HepG2 (cell line): ENCODE results near the gene C9orf85. TPM values are rescaled to one million over a fixed set of nuclear protein-coding genes. Genes with fewer than 3 reads are reported as not detected.

Source experiments
- ATAC-seq: fragments of 200-7000 bp; cut with Tn5 transposase; 3 replicates; pipeline ENCODE4 v1.9.1; 2020; ENCODE audit warnings: mild to moderate bottlenecking, moderate library complexity
- BruUV-seq: library from RNA; stranded (reverse); fragments of 400-500 nt; replicated peaks from 2 replicates; lab custom pipeline; 2021; lab: Mats Ljungman, UMichigan
- CTCF ChIA-PET: fragments of 300-600 bp; formaldehyde crosslinking; extraction: SDS; loops from one replicate; lab custom pipeline; 2021; ENCODE audit warnings: low total read pairs, inconsistent platforms, low intra/inter-chr PET ratio; lab: Yijun Ruan, JAX
- POLR2A ChIA-PET: fragments of 350-600 bp; sonication (Branson Sonifier 250); formaldehyde crosslinking; loops from one replicate; lab custom pipeline; 2020; ENCODE audit warnings: antibody characterized with exemption, inconsistent platforms; lab: Yijun Ruan, JAX
- DNase-seq: peaks from one replicate; pipeline ENCODE4 v3.0.0-alpha.2; 2015; ENCODE audit warnings: low spot score
- FAIRE-seq: peaks from 3 replicates; lab custom pipeline; 2011; peaks lifted over from hg19 to GRCh38; lab: Jason Lieb, UNC
- H2AFZ ChIP-seq: one replicate; pipeline ENCODE4 v1.6.1; 2011; ENCODE audit warnings: low read length, inconsistent platforms
- H3K27ac ChIP-seq: fragments of 300-600 bp; 3 replicates; pipeline ENCODE4 v1.8.0; 2011; ENCODE audit warnings: mixed run types, mild to moderate bottlenecking, mixed read lengths, low read length, inconsistent platforms; ENCODE audit not compliant: insufficient read depth; ENCODE audit errors: extremely low read length
- H3K27me3 ChIP-seq, 2 experiments: fragments of 200-600 bp in 1 of 2; 2 replicates in 1 of 2; 3 replicates in 1 of 2; pipeline versions ENCODE4 v1.6.0 to v1.8.0; 2011; ENCODE audit warnings: low read length in 2 of 2, mild to moderate bottlenecking in 2 of 2, moderate library complexity in 2 of 2, inconsistent platforms in 1 of 2; ENCODE audit not compliant: insufficient read depth in 2 of 2, control insufficient read depth in 1 of 2
- H3K36me3 ChIP-seq, 2 experiments: fragments of 200-600 bp in 1 of 2; replicated peaks in 1 of 2; 2 replicates in 1 of 2; 3 replicates in 1 of 2; pipeline versions ENCODE4 v1.5.1 to v1.8.0; 2011; ENCODE audit warnings: low read length in 2 of 2, inconsistent platforms in 1 of 2; ENCODE audit not compliant: insufficient read depth in 2 of 2, control insufficient read depth in 1 of 2
- H3K4me1 ChIP-seq: 2 replicates; pipeline ENCODE4 v1.5.1; 2012; ENCODE audit warnings: low read length, inconsistent platforms; ENCODE audit not compliant: insufficient read depth
- H3K4me2 ChIP-seq: 2 replicates; pipeline ENCODE4 v1.6.0; 2011; ENCODE audit warnings: low read depth, low read length, inconsistent platforms
- H3K4me3 ChIP-seq, 3 experiments: fragments of 200-600 bp in 1 of 3; sonication (generic), shearing (Covaris generic) in 1 of 3; replicated peaks in 1 of 3; 2 replicates each; pipeline ENCODE4 v1.5.1; 2011 to 2016; ENCODE audit warnings: low read length in 3 of 3, inconsistent platforms in 2 of 3, low read depth in 2 of 3, mild to moderate bottlenecking in 2 of 3, control low read depth in 1 of 3, mixed read lengths in 1 of 3; ENCODE audit not compliant: insufficient read depth in 1 of 3
- H3K79me2 ChIP-seq: one replicate; pipeline ENCODE4 v1.6.1; 2011; ENCODE audit warnings: low read length, inconsistent platforms; ENCODE audit not compliant: insufficient read depth
- H3K9ac ChIP-seq: 2 replicates; pipeline ENCODE4 v1.6.0; 2011; ENCODE audit warnings: mild to moderate bottlenecking, low read depth, low read length, inconsistent platforms; ENCODE audit not compliant: insufficient read depth
- H3K9me3 ChIP-seq: 2 replicates; pipeline ENCODE4 v1.5.1; 2012; ENCODE audit warnings: mild to moderate bottlenecking, low read length
- H4K20me1 ChIP-seq: 2 replicates; pipeline ENCODE4 v1.6.0; 2011; ENCODE audit warnings: inconsistent platforms, mild to moderate bottlenecking, low read length, moderate library complexity; ENCODE audit not compliant: insufficient read depth
- DRAP1 ChIP-seq: IDR thresholded peaks from 2 replicates; pipeline ENCODE4 v1.6.1; 2016; ENCODE audit warnings: missing genetic modification reagents, missing compliant biosample characterization
- EEA1 ChIP-seq: sonication (generic); formaldehyde crosslinking; IDR thresholded peaks from 2 replicates; pipeline ENCODE4 v1.5.1; 2020; ENCODE audit warnings: mild to moderate bottlenecking, missing genetic modification reagents, borderline replicate concordance
- EZH2 ChIP-seq: conservative IDR thresholded peaks from 2 replicates; pipeline ENCODE4 v1.6.1; 2012; ENCODE audit warnings: mild to moderate bottlenecking, low read depth, low read length, moderate library complexity
- HNRNPK ChIP-seq: fragments of 200-400 bp; formaldehyde crosslinking; IDR thresholded peaks from 2 replicates; pipeline ENCODE4 v1.6.1; 2018; ENCODE audit warnings: low read length, low read depth, moderate library complexity, mild to moderate bottlenecking; ENCODE audit not compliant: poor library complexity, severe bottlenecking
- MEIS1 ChIP-seq: sonication (generic); formaldehyde crosslinking; IDR thresholded peaks from 2 replicates; pipeline ENCODE4 v1.9.0; 2021; ENCODE audit warnings: mild to moderate bottlenecking, missing genetic modification reagents, moderate library complexity, borderline replicate concordance
- NCOR1 ChIP-seq: fragments of 200-600 bp; sonication (generic); IDR thresholded peaks from 2 replicates; pipeline ENCODE4 v1.7.0; 2017; ENCODE audit warnings: antibody characterized with exemption, low read length, borderline replicate concordance
- NR2C2 ChIP-seq: sonication (generic); formaldehyde crosslinking; IDR thresholded peaks from 2 replicates; pipeline ENCODE4 v1.4.0; 2020; ENCODE audit warnings: missing genetic modification reagents, mild to moderate bottlenecking, moderate library complexity, borderline replicate concordance
- PAXIP1 ChIP-seq: sonication (generic); formaldehyde crosslinking; conservative IDR thresholded peaks from 2 replicates; pipeline ENCODE4 v1.4.0; 2020; ENCODE audit warnings: mild to moderate bottlenecking, missing genetic modification reagents, moderate library complexity
- RNF219 ChIP-seq: sonication (generic); formaldehyde crosslinking; IDR thresholded peaks from 2 replicates; pipeline ENCODE4 v1.5.0; 2020; ENCODE audit warnings: mild to moderate bottlenecking, missing genetic modification reagents
- RORA ChIP-seq: sonication (generic); formaldehyde crosslinking; IDR thresholded peaks from 2 replicates; pipeline ENCODE4 v1.5.0; 2020; ENCODE audit warnings: mild to moderate bottlenecking, missing genetic modification reagents, moderate library complexity
- SAFB2 ChIP-seq: sonication (generic); formaldehyde crosslinking; IDR thresholded peaks from 2 replicates; pipeline ENCODE4 v1.5.1; 2020; ENCODE audit warnings: missing genetic modification reagents, low read depth, mild to moderate bottlenecking, borderline replicate concordance
- TAF15 ChIP-seq: fragments of 200-400 bp; formaldehyde crosslinking; IDR thresholded peaks from one replicate; pipeline ENCODE4 v1.6.1; 2018; ENCODE audit warnings: mild to moderate bottlenecking, low read depth, low read length; ENCODE audit not compliant: poor library complexity, severe bottlenecking
- ZNF20 ChIP-seq: sonication (generic); formaldehyde crosslinking; IDR thresholded peaks from 2 replicates; pipeline ENCODE4 v1.4.0; 2020; ENCODE audit warnings: mild to moderate bottlenecking, moderate library complexity, missing genetic modification reagents
- ZNF335 ChIP-seq: sonication (generic); formaldehyde crosslinking; IDR thresholded peaks from 2 replicates; pipeline ENCODE4 v1.4.0; 2020; ENCODE audit warnings: missing genetic modification reagents
- ZNF343 ChIP-seq: sonication (generic); formaldehyde crosslinking; IDR thresholded peaks from 2 replicates; pipeline ENCODE4 v1.4.0; 2020; ENCODE audit warnings: mild to moderate bottlenecking, missing genetic modification reagents
- ZNF501 ChIP-seq: sonication (generic); formaldehyde crosslinking; IDR thresholded peaks from 2 replicates; pipeline ENCODE4 v1.5.1; 2020; ENCODE audit warnings: mild to moderate bottlenecking, moderate library complexity, missing genetic modification reagents
- ZNF720 ChIP-seq: sonication (generic); formaldehyde crosslinking; IDR thresholded peaks from 2 replicates; pipeline ENCODE4 v1.4.0; 2020; ENCODE audit warnings: missing genetic modification reagents
- ZSCAN5A ChIP-seq: sonication (generic); formaldehyde crosslinking; IDR thresholded peaks from 2 replicates; pipeline ENCODE4 v1.8.0; 2022; ENCODE audit warnings: mild to moderate bottlenecking, missing genetic modification reagents, borderline replicate concordance
- WGBS: methylation state at CpG from one replicate; pipeline ENCODE4 v1.1.6; 2017; ENCODE audit warnings: low lambda C conversion rate; 5-methylcytosine and 5-hydroxymethylcytosine counted together
- in situ Hi-C: cut with HindIII; loops from 2 replicates; pipeline ENCODE4 v1.10.0; 2017; ENCODE audit warnings: low pct_unique_long_range_greater_than_20kb; ENCODE audit not compliant: extremely low pct_ligation_motif_present
- intact Hi-C: fragments of 100-400 bp; cut with micrococcal nuclease; formaldehyde crosslinking; loops from one replicate; pipeline ENCODE4 v1.10.0; 2022; ENCODE audit not compliant: unreplicated experiment
- polyA plus RNA-seq, 8 experiments: library from polyadenylated mRNA; depleted of rRNA in 3 of 8; stranded (reverse) in 7 of 8; unstranded in 1 of 8; fragments of >200 nt; fragmentation: Illumina TruSeq in 4 of 8; extraction: Trizol in 4 of 8; gene quantifications; 2 replicates each; pipeline versions ENCODE4 v1.2.1 to v1.2.3, GENCODE V29; 2011 to 2016; ENCODE audit warnings: low read depth in 4 of 8, missing spikeins in 1 of 8, mixed read lengths in 1 of 8; ENCODE audit not compliant: insufficient read depth in 1 of 8
- total RNA-seq, 5 experiments: library from RNA; depleted of rRNA; stranded (reverse); fragments of >200 nt; fragmentation: Illumina TruSeq; extraction: Trizol; gene quantifications; 2 replicates each; pipeline ENCODE4 v1.2.3, GENCODE V29; 2016; ENCODE audit warnings: low read depth in 1 of 5

C9orf85 gene
- total and polyA plus RNA-seq, 2 of the 13 experiments (the other 11 are each of a cell fraction or from before 2014, with no cell fraction given), result 9.9 to 13.9 TPM

- in situ Hi-C loops, result no loop called here
- no peak overlapping the region for H3K27ac ChIP-seq
- BruUV-seq, result no TSS peak
- ATAC-seq, result no peak
- H2AFZ ChIP-seq, result no peak overlapping the region
- H3K4me2 ChIP-seq, result no peak overlapping the region; the same call in 1 of the 2 replicates
- H3K4me1 ChIP-seq, result peaks cover 32% of the 10 kb centered on the region
- no peak overlapping the region for H3K4me3 ChIP-seq
- no peak overlapping the region for H3K9ac ChIP-seq
- no peak for DNase-seq
- no peaks in the 10 kb centered on the region for H3K27me3 ChIP-seq
- H3K36me3 ChIP-seq, result peaks cover 0 to 10% of the 10 kb centered on the region in 2 experiments; a peak in 2 of 5 replicates
- ChIA-PET POLR2A (no interaction called here), CTCF (no interaction called here)
- WGBS, result 86% methylated on average over 2 of the region's 2 CpGs
- intact Hi-C loops, result no loop called here
- FAIRE-seq, result no peak
- H4K20me1 ChIP-seq, result peaks cover 32% of the 10 kb centered on the region
- peaks cover 95% of the 10 kb centered on the region for H3K79me2 ChIP-seq
- no peaks in the 10 kb centered on the region for H3K9me3 ChIP-seq
- TF ChIP-seq SAFB2 (CRISPR knock-in tag), result no peak
- no peak for TF ChIP-seq RNF219 (CRISPR knock-in tag)
- no peak for TF ChIP-seq EEA1 (CRISPR knock-in tag)
- no peak for TF ChIP-seq ZNF335
- no peak for TF ChIP-seq TAF15
- TF ChIP-seq ZNF20 (CRISPR knock-in tag), result no peak
- TF ChIP-seq NCOR1, result no peak
- no peak for TF ChIP-seq ZSCAN5A (CRISPR knock-in tag)
- TF ChIP-seq ZNF343 (CRISPR knock-in tag), result no peak
- no peak for TF ChIP-seq NR2C2 (CRISPR knock-in tag)
- TF ChIP-seq PAXIP1, result no peak
- TF ChIP-seq EZH2, result no peak
- TF ChIP-seq MEIS1 (CRISPR knock-in tag), result no peak
- TF ChIP-seq ZNF501, result no peak
- no peak for TF ChIP-seq DRAP1 (CRISPR knock-in tag)
- no peak for TF ChIP-seq HNRNPK
- TF ChIP-seq ZNF720 (CRISPR knock-in tag), result no peak
- no peak for TF ChIP-seq RORA
These were observed 7.4 kb upstream of the C9orf85 start for GRCh38 chr9:71904076-71904475.
